HG02884 (cell line): Measurements from ENCODE around the gene SH3RF2.

Experiments
- ATAC-seq: cut with Tn5 transposase; IDR thresholded peaks from one replicate; pipeline ENCODE4 v1.9.1; 2021; ENCODE audit warnings: mild to moderate bottlenecking, moderate library complexity; ENCODE audit not compliant: unreplicated experiment

Gene SH3RF2

GRCh38 chr5:145921211-145921610 lies 15.2 kb upstream of the SH3RF2 start:
- ATAC-seq, result no peak

- no peak for ATAC-seq
Observed at GRCh38 chr5:145922059-145922458, 14.3 kb upstream of the SH3RF2 start.

GRCh38 chr5:145923405-145923804 lies 13.0 kb upstream of the SH3RF2 start:
- ATAC-seq, result no peak

- ATAC-seq, result no peak
Observed at GRCh38 chr5:145924849-145925248, 11.5 kb upstream of the SH3RF2 start.

- no peak for ATAC-seq
Observed at GRCh38 chr5:145925353-145925752, 11.0 kb upstream of the SH3RF2 start.

- no peak for ATAC-seq
Observed at GRCh38 chr5:145925803-145926202, 10.6 kb upstream of the SH3RF2 start.

- ATAC-seq, result no peak
Observed at GRCh38 chr5:145931718-145932117, 4.7 kb upstream of the SH3RF2 start.

GRCh38 chr5:145934276-145934675 lies 2.1 kb upstream of the SH3RF2 start:
- ATAC-seq, result no peak

- ATAC-seq, result peak; percentile 57
Observed at GRCh38 chr5:145937432-145938250, 1.3 kb downstream of the SH3RF2 start.

- ATAC-seq, result no peak
Observed at GRCh38 chr5:145938776-145939539, 2.6 kb downstream of the SH3RF2 start.

- no peak for ATAC-seq
Observed at GRCh38 chr5:145939540-145940065, 3.2 kb downstream of the SH3RF2 start.

- ATAC-seq, result no peak
Observed at GRCh38 chr5:145941096-145941447, 4.7 kb downstream of the SH3RF2 start.

- no peak for ATAC-seq
Observed at GRCh38 chr5:145941448-145942130, 5.2 kb downstream of the SH3RF2 start.

- ATAC-seq, result no peak
Observed at GRCh38 chr5:145942201-145942600, 5.8 kb downstream of the SH3RF2 start.

- no peak for ATAC-seq
Observed at GRCh38 chr5:145942749-145943148, 6.4 kb downstream of the SH3RF2 start.

- no peak for ATAC-seq
Observed at GRCh38 chr5:145943674-145944121, 7.3 kb downstream of the SH3RF2 start.

GRCh38 chr5:145944328-145944727 lies 8.0 kb downstream of the SH3RF2 start:
- ATAC-seq, result no peak

- ATAC-seq, result no peak
Observed at GRCh38 chr5:145945620-145946111, 9.3 kb downstream of the SH3RF2 start.

- peak; percentile 93 for ATAC-seq
Observed at GRCh38 chr5:145946112-145946861, 9.9 kb downstream of the SH3RF2 start.

- ATAC-seq, result no peak
Observed at GRCh38 chr5:145947581-145947980, 11.2 kb downstream of the SH3RF2 start.
